Parathyroid adenoma (tissue), 2 donors: ENCODE measurements around the gene MBNL2.

ENCODE experiments used
- H2AFZ ChIP-seq: fragments of 300-600 bp; sonication (generic); one replicate; pipeline ENCODE4 v1.7.0; 2017; ENCODE audit warnings: antibody characterized with exemption, mild to moderate bottlenecking
- H3K27ac ChIP-seq: fragments of 300-600 bp; sonication (generic); one replicate; pipeline ENCODE4 v1.7.0; 2017
- H3K27me3 ChIP-seq: fragments of 300-600 bp; sonication (generic); one replicate; pipeline ENCODE4 v1.7.0; 2017; ENCODE audit warnings: low read length; ENCODE audit not compliant: control insufficient read depth, insufficient read depth
- H3K36me3 ChIP-seq: fragments of 300-600 bp; sonication (generic); one replicate; pipeline ENCODE4 v1.7.0; 2017; ENCODE audit warnings: low read length; ENCODE audit not compliant: control insufficient read depth, insufficient read depth
- H3K4me1 ChIP-seq: fragments of 300-600 bp; sonication (generic); one replicate; pipeline ENCODE4 v1.7.0; 2017; ENCODE audit warnings: control low read depth
- H3K4me2 ChIP-seq: fragments of 300-600 bp; sonication (generic); one replicate; pipeline ENCODE4 v1.7.0; 2017; ENCODE audit warnings: low read length
- H3K4me3 ChIP-seq: fragments of 300-600 bp; sonication (generic); one replicate; pipeline ENCODE4 v1.7.0; 2017; ENCODE audit warnings: low read depth, low read length
- H3K79me2 ChIP-seq: fragments of 300-600 bp; sonication (generic); one replicate; pipeline ENCODE4 v1.7.0; 2017; ENCODE audit warnings: control low read depth
- H3K9ac ChIP-seq: fragments of 300-600 bp; sonication (generic); one replicate; pipeline ENCODE4 v1.7.0; 2017; ENCODE audit warnings: mild to moderate bottlenecking
- H3K9me3 ChIP-seq: fragments of 300-600 bp; sonication (generic); one replicate; pipeline ENCODE4 v1.7.0; 2017; ENCODE audit warnings: low read length; ENCODE audit not compliant: control insufficient read depth
- CTCF ChIP-seq: fragments of 300-600 bp; sonication (generic); IDR thresholded peaks from one replicate; pipeline ENCODE4 v1.7.0; 2017; ENCODE audit warnings: antibody characterized with exemption, mild to moderate bottlenecking
- donor health status: primary hyperparathyroidism.

MBNL2 gene

GRCh38 chr13:97212601-97213040 is 9.5 kb upstream of the MBNL2 start:
- Histone ChIP-seq H3K4me3 (no peak overlapping the region), H3K27ac (no peak overlapping the region), H3K79me2 (no peaks in the 10 kb centered on the region), H3K36me3 (no peaks in the 10 kb centered on the region), H3K9ac (no peak overlapping the region), H3K27me3 (no peaks in the 10 kb centered on the region), H3K4me2 (no peak overlapping the region), H2AFZ (no peak overlapping the region), H3K9me3 (no peaks in the 10 kb centered on the region), H3K4me1 (no peaks in the 10 kb centered on the region)
- peak; percentile 29 for TF ChIP-seq CTCF

- H3K4me3 ChIP-seq, result no peak overlapping the region
- no peaks in the 10 kb centered on the region for H3K36me3 ChIP-seq
- TF ChIP-seq CTCF, result no peak
- no peak overlapping the region for H3K4me2 ChIP-seq
- H2AFZ ChIP-seq, result no peak overlapping the region
- H3K9ac ChIP-seq, result no peak overlapping the region
- no peaks in the 10 kb centered on the region for H3K27me3 ChIP-seq
- no peak overlapping the region for H3K27ac ChIP-seq
- no peaks in the 10 kb centered on the region for H3K9me3 ChIP-seq
- peaks cover 2% of the 10 kb centered on the region for H3K4me1 ChIP-seq
- no peaks in the 10 kb centered on the region for H3K79me2 ChIP-seq
Observed at GRCh38 chr13:97214921-97215320, 7.2 kb upstream of the MBNL2 start.

- TF ChIP-seq CTCF, result no peak
- no peaks in the 10 kb centered on the region for H3K9me3 ChIP-seq
- no peak overlapping the region for H3K4me3 ChIP-seq
- H3K27me3 ChIP-seq, result no peaks in the 10 kb centered on the region
- no peak overlapping the region for H3K27ac ChIP-seq
- H3K4me1 ChIP-seq, result peaks cover 6% of the 10 kb centered on the region
- H3K79me2 ChIP-seq, result no peaks in the 10 kb centered on the region
- H2AFZ ChIP-seq, result no peak overlapping the region
- no peak overlapping the region for H3K4me2 ChIP-seq
- H3K9ac ChIP-seq, result no peak overlapping the region
- no peaks in the 10 kb centered on the region for H3K36me3 ChIP-seq
Observed at GRCh38 chr13:97215325-97215724, 6.8 kb upstream of the MBNL2 start.

- no peaks in the 10 kb centered on the region for H3K27me3 ChIP-seq
Observed at GRCh38 chr13:97219226-97219625, 2.9 kb upstream of the MBNL2 start.

More at GRCh38 chr13:97219226-97219625, 2.9 kb upstream of the MBNL2 start:
- H3K9ac ChIP-seq, result no peak overlapping the region
- peak overlapping the region; percentile 46 for H2AFZ ChIP-seq
- no peaks in the 10 kb centered on the region for H3K36me3 ChIP-seq
- peaks cover 4% of the 10 kb centered on the region for H3K79me2 ChIP-seq
- no peak overlapping the region for H3K4me2 ChIP-seq
- H3K4me3 ChIP-seq, result no peak overlapping the region
- no peaks in the 10 kb centered on the region for H3K9me3 ChIP-seq
- H3K4me1 ChIP-seq, result peaks cover 8% of the 10 kb centered on the region
- TF ChIP-seq CTCF, result no peak
- H3K27ac ChIP-seq, result no peak overlapping the region
